Measurements from ENCODE around the gene HPCAL1. TPM values are rescaled to one million over a fixed set of nuclear protein-coding genes. Genes with fewer than 3 reads are reported as not detected.

HPCAL1 gene
- total and polyA plus RNA-seq, 4 donors: 28.2 to 159 (median 95.0) TPM

GRCh38 chr2:10447300-10447894 is 144.7 kb downstream of the HPCAL1 start:
- 1% methylated on average over 32 of the region's 32 CpGs for WGBS (ENCODE audit: insufficient coverage)
- H3K4me3 ChIP-seq (ENCODE audit: low read depth, low read length): peak overlapping the region; percentile 63
- no peaks in the 10 kb centered on the region for H3K9me3 ChIP-seq (ENCODE audit: control insufficient read depth, insufficient read depth, low read length)
- H3K27ac ChIP-seq (ENCODE audit: low read depth, low read length): peak overlapping the region; percentile 64
- peak in 5 of 6 donors; percentile 5 to 72 (median 33) for DNase-seq (ENCODE audit: low read depth in 4 of 6, low spot score in 6 of 6)
- peaks cover 28% of the 10 kb centered on the region for H3K4me1 ChIP-seq (ENCODE audit: control insufficient read depth, insufficient read depth, low read length)
- no peaks in the 10 kb centered on the region for H3K27me3 ChIP-seq (ENCODE audit: control insufficient read depth, insufficient read depth, low read length)
- peaks cover 19% of the 10 kb centered on the region for H3K36me3 ChIP-seq (ENCODE audit: control insufficient read depth, insufficient read depth, low read length)

DNA sequence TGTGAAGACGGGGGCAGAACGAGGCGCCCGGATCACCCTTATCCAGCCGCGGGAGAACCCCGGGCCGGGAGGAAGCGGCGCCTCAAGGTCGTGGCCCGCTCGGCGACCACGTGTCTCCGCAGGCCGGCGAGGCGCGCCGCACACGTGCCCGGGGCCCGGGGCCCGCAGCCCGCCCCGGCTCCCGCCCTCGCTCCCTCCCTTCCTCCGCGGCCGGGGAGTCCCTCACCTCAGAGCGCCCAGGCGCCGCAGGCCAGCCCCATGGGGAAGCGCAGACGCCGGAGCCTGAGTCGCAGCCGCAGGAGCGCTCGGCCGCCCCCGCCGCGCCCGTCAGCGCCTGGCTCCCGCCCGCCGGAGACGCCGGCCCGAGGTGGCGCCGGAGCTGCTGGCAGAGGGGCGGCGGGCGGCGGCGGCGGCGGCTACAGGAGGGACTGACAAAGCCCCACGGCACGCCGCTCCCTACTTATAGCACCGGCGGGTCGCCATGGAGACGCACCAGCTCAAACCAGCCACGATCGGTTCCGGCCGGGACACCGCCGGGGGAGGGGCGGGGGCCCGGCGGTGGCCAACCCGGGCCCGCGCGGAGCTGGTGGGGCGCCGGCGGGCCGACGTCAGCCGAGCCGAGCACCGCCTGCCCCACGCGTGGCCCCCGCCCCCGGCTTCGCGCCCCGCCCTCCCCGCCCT is 145.3 kb downstream of the HPCAL1 start, which contains the start of gene ODC1:
Gene ODC1 (minus strand): TSS at position 433 of the 681 bp plus-strand sequence. CDS start 3,295 bp downstream, outside the sequence.
- H3K4me3 ChIP-seq (ENCODE audit: low read depth, low read length): peak within 1 kb of the TSS; percentile 71
- H3K27me3 ChIP-seq (ENCODE audit: control insufficient read depth, insufficient read depth, low read length): no peaks in the 10 kb centered on the region
- peak within 1 kb of the TSS; percentile 92 for H3K27ac ChIP-seq (ENCODE audit: low read depth, low read length)
- under 1% methylated on average over 95 of the region's 99 CpGs for WGBS (ENCODE audit: insufficient coverage)
- peaks cover 29% of the 10 kb centered on the region for H3K4me1 ChIP-seq (ENCODE audit: control insufficient read depth, insufficient read depth, low read length)
- DNase-seq (ENCODE audit: low read depth in 4 of 6, low spot score in 6 of 6): peak; percentile 59 to 97 (median 83)
- no peaks in the 10 kb centered on the region for H3K9me3 ChIP-seq (ENCODE audit: control insufficient read depth, insufficient read depth, low read length)
- peaks cover 13% of the 10 kb centered on the region for H3K36me3 ChIP-seq (ENCODE audit: control insufficient read depth, insufficient read depth, low read length)

DNA sequence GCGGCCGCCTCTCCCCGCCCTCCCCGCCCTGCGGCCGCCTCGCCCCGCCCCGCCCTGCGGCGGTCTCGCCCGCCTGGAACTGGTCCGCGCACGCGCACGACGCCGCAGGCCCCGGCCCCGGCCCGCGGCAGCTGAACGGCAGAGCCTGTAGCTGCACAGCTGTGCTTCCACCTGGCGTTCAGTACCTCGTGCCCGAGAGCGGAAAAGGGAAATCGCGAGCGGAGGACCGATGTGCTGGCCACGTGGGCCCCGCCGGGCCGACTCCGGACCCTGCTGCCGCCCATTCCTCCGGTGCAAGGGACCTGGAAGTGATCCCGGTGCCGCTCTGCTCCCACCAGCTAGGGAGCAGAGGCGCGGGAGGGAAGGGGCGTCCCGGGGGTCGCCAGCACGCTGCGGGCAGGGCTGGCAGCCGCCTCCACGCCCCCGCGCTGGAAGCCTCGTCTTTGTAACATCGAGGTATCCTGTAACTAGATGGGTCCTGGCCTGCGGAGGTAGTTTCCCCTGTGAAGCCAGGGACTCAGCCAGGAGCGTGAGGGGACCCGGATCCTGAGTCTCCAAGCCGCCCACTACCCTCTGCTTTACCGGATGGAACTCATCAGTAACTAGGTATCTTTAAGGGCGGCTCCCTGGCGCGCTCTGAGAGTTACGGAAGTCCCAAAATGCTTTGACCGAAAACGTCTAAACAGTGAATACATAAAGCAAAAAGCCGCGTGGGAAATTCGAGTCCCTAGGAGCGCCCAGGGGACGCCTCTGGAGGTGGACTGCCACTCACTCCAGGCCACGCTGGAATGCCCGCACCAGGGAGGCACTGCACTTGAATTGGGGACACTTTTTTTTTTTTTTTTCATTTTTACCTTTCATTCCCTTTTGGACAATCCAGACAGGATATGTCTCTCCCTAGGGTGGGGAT is 146.1 kb downstream of the HPCAL1 start:
- Histone ChIP-seq H3K9me3 (ENCODE audit: control insufficient read depth, insufficient read depth, low read length) (no peaks in the 10 kb centered on the region), H3K36me3 (ENCODE audit: control insufficient read depth, insufficient read depth, low read length) (peaks cover 6% of the 10 kb centered on the region), H3K27ac (ENCODE audit: low read depth, low read length) (peak overlapping the region; percentile 92), H3K27me3 (ENCODE audit: control insufficient read depth, insufficient read depth, low read length) (no peaks in the 10 kb centered on the region), H3K4me1 (ENCODE audit: control insufficient read depth, insufficient read depth, low read length) (peaks cover 31% of the 10 kb centered on the region), H3K4me3 (ENCODE audit: low read depth, low read length) (peak overlapping the region; percentile 71)
- DNase-seq (ENCODE audit: low read depth in 4 of 6, low spot score in 6 of 6): peak in 5 of 6 donors; percentile 22 to 96 (median 77)
- WGBS (ENCODE audit: insufficient coverage): under 1% methylated on average over 73 of the region's 73 CpGs

DNA sequence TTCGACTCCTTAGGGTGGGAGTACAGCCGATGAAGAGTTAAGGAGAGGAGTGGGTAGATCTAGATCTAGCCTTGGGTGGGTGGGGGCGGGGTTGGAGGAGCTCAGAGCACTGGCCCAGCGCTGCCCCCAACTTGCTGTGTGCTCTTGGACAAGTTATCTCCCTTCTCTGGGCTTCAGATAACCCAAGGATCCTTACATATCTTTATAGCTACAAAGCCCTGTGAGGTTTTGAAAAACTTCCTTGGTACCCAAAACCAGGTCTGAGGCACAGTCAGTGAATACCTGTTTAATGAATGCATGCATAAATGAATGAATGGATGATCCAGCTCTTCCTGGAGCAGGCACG is 146.8 kb downstream of the HPCAL1 start:
- H3K27ac ChIP-seq (ENCODE audit: low read depth, low read length): no peak overlapping the region
- DNase-seq (ENCODE audit: low read depth in 4 of 6, low spot score in 6 of 6): no peak
- WGBS (ENCODE audit: insufficient coverage): 33% methylated on average over 1 of the region's 5 CpGs
- no peaks in the 10 kb centered on the region for H3K27me3 ChIP-seq (ENCODE audit: control insufficient read depth, insufficient read depth, low read length)
- no peaks in the 10 kb centered on the region for H3K9me3 ChIP-seq (ENCODE audit: control insufficient read depth, insufficient read depth, low read length)
- H3K36me3 ChIP-seq (ENCODE audit: control insufficient read depth, insufficient read depth, low read length): peaks cover 3% of the 10 kb centered on the region
- H3K4me3 ChIP-seq (ENCODE audit: low read depth, low read length): peak overlapping the region; percentile 71
- peaks cover 38% of the 10 kb centered on the region for H3K4me1 ChIP-seq (ENCODE audit: control insufficient read depth, insufficient read depth, low read length)

GRCh38 chr2:10449838-10450691 is 147.4 kb downstream of the HPCAL1 start:
- Histone ChIP-seq H3K9me3 (ENCODE audit: control insufficient read depth, insufficient read depth, low read length) (no peaks in the 10 kb centered on the region), H3K27me3 (ENCODE audit: control insufficient read depth, insufficient read depth, low read length) (no peaks in the 10 kb centered on the region), H3K36me3 (ENCODE audit: control insufficient read depth, insufficient read depth, low read length) (peaks cover 5% of the 10 kb centered on the region), H3K4me3 (ENCODE audit: low read depth, low read length) (no peak overlapping the region), H3K4me1 (ENCODE audit: control insufficient read depth, insufficient read depth, low read length) (peaks cover 43% of the 10 kb centered on the region), H3K27ac (ENCODE audit: low read depth, low read length) (no peak overlapping the region)
- DNase-seq (ENCODE audit: low read depth in 4 of 6, low spot score in 6 of 6): no peak
- 94% methylated on average over 9 of the region's 22 CpGs for WGBS (ENCODE audit: insufficient coverage)

- Histone ChIP-seq H3K4me3 (ENCODE audit: low read depth, low read length) (no peak overlapping the region), H3K27me3 (ENCODE audit: control insufficient read depth, insufficient read depth, low read length) (no peaks in the 10 kb centered on the region), H3K9me3 (ENCODE audit: control insufficient read depth, insufficient read depth, low read length) (no peaks in the 10 kb centered on the region), H3K27ac (ENCODE audit: low read depth, low read length) (no peak overlapping the region), H3K4me1 (ENCODE audit: control insufficient read depth, insufficient read depth, low read length) (peaks cover 30% of the 10 kb centered on the region), H3K36me3 (ENCODE audit: control insufficient read depth, insufficient read depth, low read length) (peaks cover 5% of the 10 kb centered on the region)
- DNase-seq (ENCODE audit: low read depth in 4 of 6, low spot score in 6 of 6): no peak
- 100% methylated on average over 3 of the region's 6 CpGs for WGBS (ENCODE audit: insufficient coverage)
Observed at GRCh38 chr2:10451819-10452218, 149.1 kb downstream of the HPCAL1 start.

GRCh38 chr2:10452312-10452711 is 149.6 kb downstream of the HPCAL1 start:
- peaks cover 5% of the 10 kb centered on the region for H3K36me3 ChIP-seq (ENCODE audit: control insufficient read depth, insufficient read depth, low read length)
- no peak overlapping the region for H3K4me3 ChIP-seq (ENCODE audit: low read depth, low read length)
- no peaks in the 10 kb centered on the region for H3K27me3 ChIP-seq (ENCODE audit: control insufficient read depth, insufficient read depth, low read length)
- no peak overlapping the region for H3K27ac ChIP-seq (ENCODE audit: low read depth, low read length)
- no peaks in the 10 kb centered on the region for H3K9me3 ChIP-seq (ENCODE audit: control insufficient read depth, insufficient read depth, low read length)
- no peak for DNase-seq (ENCODE audit: low read depth in 4 of 6, low spot score in 6 of 6)
- peaks cover 30% of the 10 kb centered on the region for H3K4me1 ChIP-seq (ENCODE audit: control insufficient read depth, insufficient read depth, low read length)
- WGBS (ENCODE audit: insufficient coverage): 83% methylated on average over 3 of the region's 3 CpGs

DNA sequence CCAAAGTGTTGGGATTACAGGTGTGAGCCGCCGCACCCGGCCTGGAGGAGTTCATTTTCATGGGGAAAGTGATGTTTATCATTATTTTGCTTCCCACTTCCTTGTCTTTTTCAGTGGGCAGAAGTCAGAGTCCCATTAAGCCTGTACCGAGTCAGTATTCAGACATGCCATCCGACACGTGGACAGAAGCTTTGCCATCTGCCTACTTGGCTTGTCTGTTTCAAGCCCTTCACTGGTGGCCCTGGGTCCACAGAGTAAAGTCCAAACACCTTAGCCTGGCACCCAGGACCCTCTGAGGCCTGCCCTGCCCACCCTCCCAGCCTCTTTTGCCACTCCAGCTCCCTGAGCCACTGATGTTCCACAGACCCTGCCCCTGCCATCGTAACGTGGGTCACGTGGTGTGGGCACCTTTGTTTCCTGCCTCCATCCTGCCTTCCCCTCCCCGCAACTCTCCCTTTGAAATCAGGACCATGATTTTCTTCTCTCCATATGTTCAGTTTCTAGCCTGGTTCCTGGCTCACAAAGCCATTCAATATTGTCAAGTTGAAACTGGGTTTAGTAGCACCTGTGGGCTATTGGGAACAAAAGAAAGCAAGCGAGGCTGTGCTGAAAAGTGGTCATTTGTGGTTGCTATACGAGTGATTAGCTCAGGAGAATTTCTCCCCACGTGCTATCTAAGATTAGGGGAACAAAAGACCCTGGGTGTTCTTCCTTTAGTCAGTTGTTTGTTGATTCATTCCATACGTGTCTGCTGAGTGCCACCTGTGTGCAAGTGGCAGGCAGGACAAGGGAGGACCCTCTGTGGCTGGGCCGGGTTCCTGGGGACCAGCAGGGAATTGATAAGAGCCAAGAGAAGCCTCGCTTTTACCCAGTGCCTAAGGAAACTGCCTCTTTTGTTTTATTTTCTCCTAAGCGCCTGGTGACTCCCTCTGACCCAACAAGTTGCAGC is 150.5 kb downstream of the HPCAL1 start:
- Histone ChIP-seq H3K9me3 (ENCODE audit: control insufficient read depth, insufficient read depth, low read length) (no peaks in the 10 kb centered on the region), H3K27me3 (ENCODE audit: control insufficient read depth, insufficient read depth, low read length) (no peaks in the 10 kb centered on the region), H3K4me3 (ENCODE audit: low read depth, low read length) (no peak overlapping the region), H3K27ac (ENCODE audit: low read depth, low read length) (no peak overlapping the region), H3K36me3 (ENCODE audit: control insufficient read depth, insufficient read depth, low read length) (peaks cover 5% of the 10 kb centered on the region), H3K4me1 (ENCODE audit: control insufficient read depth, insufficient read depth, low read length) (peaks cover 30% of the 10 kb centered on the region)
- no peak for DNase-seq (ENCODE audit: low read depth in 4 of 6, low spot score in 6 of 6)
- WGBS (ENCODE audit: insufficient coverage): 71% methylated on average over 11 of the region's 17 CpGs

Measured in spinal cord (tissue), 10 donors.